Measurements from ENCODE around the gene C1QTNF7.

DNA sequence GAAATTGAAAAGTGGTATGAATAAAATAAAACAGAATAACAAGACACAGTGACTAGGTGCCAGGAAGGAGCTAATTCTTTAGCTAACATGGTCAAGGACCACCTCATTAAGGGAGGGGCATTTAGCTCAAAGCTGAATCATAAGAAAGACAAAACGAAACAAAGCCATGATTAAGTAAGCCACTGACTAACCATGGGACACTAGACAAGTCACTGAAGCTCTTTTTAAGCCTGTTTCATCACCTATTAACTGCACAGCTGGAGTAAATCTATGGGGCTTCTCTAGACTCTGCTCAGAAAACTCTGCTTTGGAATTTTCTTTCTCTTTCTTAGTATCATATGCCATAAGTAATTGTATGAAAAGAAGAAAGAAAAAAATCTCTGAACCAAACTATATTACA, 49.8 kb upstream of the C1QTNF7 start:
- TF ChIP-seq CTCF (IDR thresholded peaks at IDR 0.05; ENCODE audit: low read depth, low read length, poor library complexity, severe bottlenecking) (no peak), EZH2phosphoT487 (IDR thresholded peaks at IDR 0.05; ENCODE audit: borderline replicate concordance, low read length) (no peak)
